ENCODE measurements around the gene TPSD1. TPM values are rescaled to one million over a fixed set of nuclear protein-coding genes. Genes with fewer than 3 reads are reported as not detected.

The TPSD1 gene
- total and polyA plus RNA-seq, 2 experiments from 2014 or later, result not detected

GRCh38 chr16:1261131-1261892 lies 5.4 kb downstream of the TPSD1 start:
- Histone ChIP-seq H3K9me2 (replicated peaks; ENCODE audit: insufficient read depth) (no peaks in the 10 kb centered on the region), H4K20me1 (ENCODE audit: insufficient read depth, poor library complexity, severe bottlenecking) (no peaks in the 10 kb centered on the region), H3K9me3 (ENCODE audit: low read depth) (no peaks in the 10 kb centered on the region), H3K4me3 (no peak overlapping the region), H3K4me2 (no peak overlapping the region), H3K27me3 (peaks cover 8% of the 10 kb centered on the region), H2AFZ (no peak overlapping the region), H3K27ac (no peak overlapping the region), H3K4me1 (ENCODE audit: insufficient read depth) (no peaks in the 10 kb centered on the region), H3K79me2 (no peaks in the 10 kb centered on the region), H3K36me3 (replicated peaks; ENCODE audit: insufficient read depth, low read depth) (no peaks in the 10 kb centered on the region)
- TF ChIP-seq EZH2 (IDR thresholded peaks at IDR 0.05; ENCODE audit: borderline replicate concordance) (no peak), CTCF (IDR thresholded peaks at IDR 0.05; ENCODE audit: poor library complexity) (no peak)
- DNase-seq (ENCODE audit: low spot score), result no peak
- WGBS (ENCODE audit: low lambda C conversion rate, missing lambda C conversion rate), result 74% methylated on average over 34 of the region's 47 CpGs

GRCh38 chr16:1262210-1262845 lies 6.5 kb downstream of the TPSD1 start:
- H2AFZ ChIP-seq, result no peak overlapping the region
- TF ChIP-seq CTCF (IDR thresholded peaks at IDR 0.05; ENCODE audit: poor library complexity), result no peak
- TF ChIP-seq EZH2 (IDR thresholded peaks at IDR 0.05; ENCODE audit: borderline replicate concordance), result no peak
- TF ChIP-seq EZH2phosphoT487 (IDR thresholded peaks at IDR 0.05; ENCODE audit: low read depth, severe bottlenecking, unreplicated experiment), result no peak
- H3K36me3 ChIP-seq (replicated peaks; ENCODE audit: insufficient read depth, low read depth), result no peaks in the 10 kb centered on the region
- no peak for DNase-seq (ENCODE audit: low spot score)
- 94% methylated on average over 31 of the region's 32 CpGs for WGBS (ENCODE audit: low lambda C conversion rate, missing lambda C conversion rate)
- no peaks in the 10 kb centered on the region for H4K20me1 ChIP-seq (ENCODE audit: insufficient read depth, poor library complexity, severe bottlenecking)
- no peak overlapping the region for H3K4me2 ChIP-seq
- no peaks in the 10 kb centered on the region for H3K79me2 ChIP-seq
- H3K4me3 ChIP-seq, result no peak overlapping the region
- no peaks in the 10 kb centered on the region for H3K9me2 ChIP-seq (replicated peaks; ENCODE audit: insufficient read depth)
- no peaks in the 10 kb centered on the region for H3K9me3 ChIP-seq (ENCODE audit: low read depth)
- no peaks in the 10 kb centered on the region for H3K4me1 ChIP-seq (ENCODE audit: insufficient read depth)
- H3K27me3 ChIP-seq, result peaks cover 8% of the 10 kb centered on the region
- no peak overlapping the region for H3K27ac ChIP-seq

- no peak for DNase-seq (ENCODE audit: low spot score)
- Histone ChIP-seq H3K79me2 (no peaks in the 10 kb centered on the region), H3K27me3 (peaks cover 8% of the 10 kb centered on the region), H3K27ac (no peak overlapping the region), H3K4me1 (ENCODE audit: insufficient read depth) (no peaks in the 10 kb centered on the region), H3K9me2 (replicated peaks; ENCODE audit: insufficient read depth) (no peaks in the 10 kb centered on the region), H3K36me3 (replicated peaks; ENCODE audit: insufficient read depth, low read depth) (no peaks in the 10 kb centered on the region), H3K4me3 (no peak overlapping the region), H2AFZ (no peak overlapping the region), H3K9me3 (ENCODE audit: low read depth) (no peaks in the 10 kb centered on the region), H3K4me2 (no peak overlapping the region), H4K20me1 (ENCODE audit: insufficient read depth, poor library complexity, severe bottlenecking) (no peaks in the 10 kb centered on the region)
- TF ChIP-seq CTCF (IDR thresholded peaks at IDR 0.05; ENCODE audit: poor library complexity) (no peak), EZH2 (IDR thresholded peaks at IDR 0.05; ENCODE audit: borderline replicate concordance) (no peak), EZH2phosphoT487 (IDR thresholded peaks at IDR 0.05; ENCODE audit: low read depth, severe bottlenecking, unreplicated experiment) (no peak)
- WGBS (ENCODE audit: low lambda C conversion rate, missing lambda C conversion rate), result 94% methylated on average over 9 of the region's 9 CpGs
These were observed 7.0 kb downstream of the TPSD1 start for GRCh38 chr16:1262846-1263221.
